Testis (tissue), 3 donors: ENCODE data around the gene SLC26A8. TPM values are rescaled to one million over a fixed set of nuclear protein-coding genes. Genes with fewer than 3 reads are reported as not detected.

ENCODE experiments used
- DNase-seq: peaks from one replicate; pipeline ENCODE4 v3.0.0-alpha.2; 2019
- H3K27ac ChIP-seq, 2 donors: fragments of 200-600 bp; sonication (generic); one replicate each; pipeline ENCODE4 v1.5.1; 2019
- H3K27me3 ChIP-seq: fragments of 200-600 bp; sonication (generic); one replicate; pipeline ENCODE4 v1.5.1; 2019
- H3K36me3 ChIP-seq: fragments of 200-600 bp; sonication (generic); one replicate; pipeline ENCODE4 v1.5.1; 2017; ENCODE audit warnings: low read depth; ENCODE audit errors: missing control alignments
- H3K4me1 ChIP-seq: fragments of 200-600 bp; sonication (generic); one replicate; pipeline ENCODE4 v1.5.1; 2019
- H3K4me3 ChIP-seq, 2 donors: fragments of 200-600 bp; sonication (generic); one replicate each; pipeline ENCODE4 v1.5.1; 2017 to 2019
- H3K9me3 ChIP-seq: fragments of 200-600 bp; sonication (generic); one replicate; pipeline ENCODE4 v1.5.1; 2017
- POLR2A ChIP-seq: fragments of 450-650 bp; IDR thresholded peaks from one replicate; pipeline ENCODE4 v1.6.1; 2017; ENCODE audit warnings: antibody characterized with exemption, mild to moderate bottlenecking, moderate library complexity
- WGBS, 2 donors: methylation state at CpG; one replicate each; pipeline ENCODE4 v1.1.5; 2018; 5-methylcytosine and 5-hydroxymethylcytosine counted together
- intact Hi-C: fragments of 100-400 bp; cut with DNase I; formaldehyde crosslinking; loops from one replicate; pipeline ENCODE4 v1.15.1; 2023; ENCODE audit warnings: low total_unique reads
- polyA plus RNA-seq: library from polyadenylated mRNA; stranded (reverse); fragments of 350-450 nt; fragmentation: Illumina TruSeq; extraction: RNeasy Lipid Tissue Mini Kit (QIAGEN cat#74804); gene quantifications from one replicate; pipeline ENCODE4 v1.2.3, GENCODE V29; 2014; ENCODE audit warnings: low read depth, low replicate concordance; ENCODE audit not compliant: insufficient read depth
- total RNA-seq, 2 donors: library from RNA; depleted of rRNA; stranded (reverse); fragments of >200 nt; gene quantifications; one replicate each; pipeline ENCODE4 v1.2.3, GENCODE V29; 2016
- TF ChIP-seq, protein P1 (sequence below), 3 experiments: fragments of 450-650 bp in 2 of 3; fragments of 200-600 bp in 1 of 3; sonication (generic) in 1 of 3; IDR thresholded peaks; one replicate each; pipeline ENCODE4 v1.5.1; 2016 to 2019; ENCODE audit warnings: antibody characterized with exemption in 3 of 3, mild to moderate bottlenecking in 2 of 3, moderate library complexity in 1 of 3

Gene SLC26A8
- total and polyA plus RNA-seq, 3 donors from 2014 or later: 52.0 to 160 (median 66.9) TPM

DNA sequence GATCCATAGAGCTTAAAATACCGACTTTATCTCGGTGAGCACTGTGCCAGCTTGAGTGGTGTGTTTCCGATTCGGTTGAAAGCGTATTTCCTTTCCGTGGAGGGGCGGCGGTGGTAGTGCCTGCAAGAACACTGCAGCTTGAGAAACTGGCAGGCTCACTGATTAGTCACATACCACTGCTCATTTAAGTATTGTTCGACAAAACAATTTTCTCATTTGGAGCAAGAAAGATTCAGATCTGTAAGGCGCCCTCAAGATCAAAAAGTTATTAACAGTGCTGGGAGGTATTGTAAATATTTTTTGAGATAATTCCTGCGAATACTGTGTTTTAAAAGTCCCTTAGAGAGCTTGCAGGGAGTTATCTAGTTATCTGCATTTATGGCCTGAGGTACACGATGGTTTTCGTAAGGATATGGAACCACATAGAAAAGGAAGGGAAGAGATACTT lies 4.5 kb upstream of the SLC26A8 start:
- H3K4me1 ChIP-seq: peaks cover 5% of the 10 kb centered on the region

DNA sequence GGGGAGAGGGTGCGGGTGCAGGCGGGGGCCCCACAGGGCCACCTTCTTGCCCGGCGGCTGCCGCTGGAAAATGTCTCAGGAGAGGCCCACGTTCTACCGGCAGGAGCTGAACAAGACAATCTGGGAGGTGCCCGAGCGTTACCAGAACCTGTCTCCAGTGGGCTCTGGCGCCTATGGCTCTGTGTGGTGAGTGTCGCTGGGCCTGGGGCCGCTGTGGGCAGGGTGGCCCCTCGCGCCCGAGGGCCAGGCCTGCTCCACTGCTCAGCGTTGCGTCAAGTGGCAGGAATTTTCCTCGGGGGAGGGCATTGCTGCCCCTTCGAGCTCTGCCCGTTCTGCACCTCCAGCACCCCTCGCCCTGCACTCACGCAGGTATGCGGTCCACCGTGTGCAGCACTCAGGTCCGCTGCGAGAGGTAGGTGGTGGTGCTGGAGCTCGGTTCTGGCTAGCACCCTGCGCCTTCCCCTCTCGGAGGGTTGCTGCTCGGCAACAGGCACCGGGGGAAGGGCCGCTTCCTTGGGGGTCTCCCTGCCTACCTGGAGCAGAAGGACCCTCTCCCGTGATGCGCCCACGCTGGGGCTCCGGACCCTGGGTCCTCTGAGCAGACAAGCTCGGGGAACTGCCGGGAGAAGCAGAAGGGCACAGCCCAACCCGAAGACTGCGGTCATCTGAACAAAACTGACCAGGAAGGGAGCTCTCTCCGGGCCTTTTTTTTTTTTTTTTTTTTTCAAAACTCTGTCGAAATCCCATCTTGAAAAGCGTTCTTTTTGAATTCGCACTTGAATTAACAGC lies 3.8 kb upstream of the SLC26A8 start:
- Histone ChIP-seq H3K27me3 (no peaks in the 10 kb centered on the region), H3K36me3 (no peaks in the 10 kb centered on the region), H3K4me1 (peaks cover 5% of the 10 kb centered on the region), H3K4me3 (peak overlapping the region; percentile 93 to 98), H3K27ac (peak overlapping the region; percentile 91 to 94), H3K9me3 (no peaks in the 10 kb centered on the region)
- intact Hi-C loops: loop anchor here (5.0 kb wide), 1 partner anchor 64 kb away; no protein-coding TSS in a partner anchor
- DNase-seq: peak; percentile 47
- WGBS, 2 donors: 1% methylated on average over 17 to 44 of the region's 44 CpGs
- TF ChIP-seq POLR2A: no peak
- TF ChIP-seq, protein P1, sequence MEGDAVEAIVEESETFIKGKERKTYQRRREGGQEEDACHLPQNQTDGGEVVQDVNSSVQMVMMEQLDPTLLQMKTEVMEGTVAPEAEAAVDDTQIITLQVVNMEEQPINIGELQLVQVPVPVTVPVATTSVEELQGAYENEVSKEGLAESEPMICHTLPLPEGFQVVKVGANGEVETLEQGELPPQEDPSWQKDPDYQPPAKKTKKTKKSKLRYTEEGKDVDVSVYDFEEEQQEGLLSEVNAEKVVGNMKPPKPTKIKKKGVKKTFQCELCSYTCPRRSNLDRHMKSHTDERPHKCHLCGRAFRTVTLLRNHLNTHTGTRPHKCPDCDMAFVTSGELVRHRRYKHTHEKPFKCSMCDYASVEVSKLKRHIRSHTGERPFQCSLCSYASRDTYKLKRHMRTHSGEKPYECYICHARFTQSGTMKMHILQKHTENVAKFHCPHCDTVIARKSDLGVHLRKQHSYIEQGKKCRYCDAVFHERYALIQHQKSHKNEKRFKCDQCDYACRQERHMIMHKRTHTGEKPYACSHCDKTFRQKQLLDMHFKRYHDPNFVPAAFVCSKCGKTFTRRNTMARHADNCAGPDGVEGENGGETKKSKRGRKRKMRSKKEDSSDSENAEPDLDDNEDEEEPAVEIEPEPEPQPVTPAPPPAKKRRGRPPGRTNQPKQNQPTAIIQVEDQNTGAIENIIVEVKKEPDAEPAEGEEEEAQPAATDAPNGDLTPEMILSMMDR (IDR thresholded peaks at IDR 0.05): no peak

More for the DNA sequence above, 4.5 kb upstream of the SLC26A8 start:
- peak; percentile 84 for DNase-seq
- intact Hi-C loops: loop anchor here (5.0 kb wide), 1 partner anchor 63 kb away; no protein-coding TSS in a partner anchor
- Histone ChIP-seq H3K27ac (peak overlapping the region; percentile 91 to 94), H3K4me3 (peak overlapping the region; percentile 93 to 98), H3K9me3 (no peaks in the 10 kb centered on the region), H3K36me3 (no peaks in the 10 kb centered on the region), H3K27me3 (no peaks in the 10 kb centered on the region)
- WGBS, 2 donors: 1% methylated on average over 13 of the region's 13 CpGs
- no peak for TF ChIP-seq POLR2A
- TF ChIP-seq, protein P1 (IDR thresholded peaks at IDR 0.05): no peak

DNA sequence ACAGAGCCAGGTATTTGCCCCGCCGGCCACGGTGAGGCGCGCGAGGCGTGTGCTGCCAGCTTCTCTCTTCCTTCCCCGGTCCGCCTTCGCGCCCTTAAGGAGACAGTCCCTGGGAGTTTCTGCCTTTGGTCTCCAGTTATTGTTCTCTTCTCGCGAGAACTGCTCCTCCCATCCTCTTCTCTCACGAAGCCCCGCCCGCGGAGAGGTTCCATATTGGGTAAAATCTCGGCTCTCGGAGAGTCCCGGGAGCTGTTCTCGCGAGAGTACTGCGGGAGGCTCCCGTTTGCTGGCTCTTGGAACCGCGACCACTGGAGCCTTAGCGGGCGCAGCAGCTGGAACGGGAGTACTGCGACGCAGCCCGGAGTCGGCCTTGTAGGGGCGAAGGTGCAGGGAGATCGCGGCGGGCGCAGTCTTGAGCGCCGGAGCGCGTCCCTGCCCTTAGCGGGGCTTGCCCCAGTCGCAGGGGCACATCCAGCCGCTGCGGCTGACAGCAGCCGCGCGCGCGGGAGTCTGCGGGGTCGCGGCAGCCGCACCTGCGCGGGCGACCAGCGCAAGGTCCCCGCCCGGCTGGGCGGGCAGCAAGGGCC lies 3.2 kb upstream of the SLC26A8 start, which contains the start of gene MAPK14:
Gene MAPK14, plus strand, starts transcription at position 308 of the 587 bp plus-strand sequence. CDS start 350 bp downstream, outside the sequence.
- Histone ChIP-seq H3K27ac (peak within 1 kb of the TSS; percentile 91 to 94), H3K36me3 (no peaks in the 10 kb centered on the region), H3K9me3 (no peaks in the 10 kb centered on the region), H3K27me3 (no peaks in the 10 kb centered on the region), H3K4me1 (peaks cover 5% of the 10 kb centered on the region), H3K4me3 (peak within 1 kb of the TSS; percentile 93 to 98)
- 0% methylated on average over 20 to 31 of the region's 62 CpGs for WGBS, 2 donors
- TF ChIP-seq, protein P1 (IDR thresholded peaks at IDR 0.05): peak in 2 of 3 experiments; percentile 81 to 98
- peak; percentile 87 for TF ChIP-seq POLR2A
- intact Hi-C loops: loop anchor here (5.0 kb wide), 1 partner anchor 65 kb away; no protein-coding TSS in a partner anchor
- peak; percentile 100 for DNase-seq

DNA sequence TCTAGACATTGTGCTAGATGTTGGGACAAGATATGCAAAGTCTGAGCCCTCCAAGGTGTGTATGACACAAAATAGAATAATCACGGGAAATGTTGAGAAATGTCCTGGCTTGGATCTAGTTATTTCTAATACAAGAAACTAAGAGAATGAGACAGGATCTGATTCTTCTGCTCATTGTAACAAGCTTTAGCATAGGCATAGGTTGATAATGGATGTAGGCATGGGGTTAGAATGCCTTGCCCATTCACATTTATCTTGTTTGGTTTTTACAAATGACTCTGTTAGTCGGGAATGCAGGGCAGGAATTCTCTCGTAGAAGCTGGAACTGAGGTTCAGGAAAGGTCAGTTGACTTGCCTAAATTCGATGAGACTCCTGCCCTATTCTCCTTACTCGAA lies 1.5 kb upstream of the SLC26A8 start:
- H3K27ac ChIP-seq: no peak overlapping the region
- 44 to 48% methylated on average over 5 of the region's 5 CpGs for WGBS, 2 donors
- H3K4me3 ChIP-seq: no peak overlapping the region
- no peaks in the 10 kb centered on the region for H3K4me1 ChIP-seq
- no peaks in the 10 kb centered on the region for H3K27me3 ChIP-seq
- DNase-seq: no peak
- H3K9me3 ChIP-seq: no peaks in the 10 kb centered on the region
- H3K36me3 ChIP-seq: no peaks in the 10 kb centered on the region
- intact Hi-C loops: loop anchor here (5.0 kb wide), 1 partner anchor 66 kb away; no protein-coding TSS in a partner anchor
- TF ChIP-seq POLR2A: no peak
- TF ChIP-seq, protein P1 (IDR thresholded peaks at IDR 0.05): no peak
